SU-DHL-6 (cell line): ENCODE measurements around the gene FZD10.

ENCODE experiments used
- H2AFZ ChIP-seq: fragments of 200-600 bp; sonication (generic); 2 replicates; pipeline ENCODE4 v1.6.1; 2014; ENCODE audit warnings: low read depth, mild to moderate bottlenecking, moderate library complexity, mixed read lengths, antibody characterized with exemption, low read length; ENCODE audit not compliant: severe bottlenecking
- H3F3A ChIP-seq: fragments of 200-600 bp; shearing (Covaris generic); 2 replicates; pipeline ENCODE4 v1.6.0; 2016; ENCODE audit warnings: antibody characterized with exemption, mild to moderate bottlenecking; ENCODE audit not compliant: insufficient read depth
- H3K27ac ChIP-seq: fragments of 200-600 bp; sonication (generic); 2 replicates; pipeline ENCODE4 v1.5.1; 2016; ENCODE audit warnings: low read depth, mild to moderate bottlenecking, low read length, moderate library complexity, mixed read lengths
- H3K27me3 ChIP-seq: fragments of 200-600 bp; sonication (generic), shearing (Covaris generic); 2 replicates; pipeline ENCODE4 v1.6.0; 2014; ENCODE audit warnings: mild to moderate bottlenecking, low read length
- H3K36me3 ChIP-seq: fragments of 200-600 bp; sonication (generic); 2 replicates; pipeline ENCODE4 v1.6.1; 2014; ENCODE audit warnings: mild to moderate bottlenecking, low read length, mixed read lengths
- H3K4me2 ChIP-seq: fragments of 300-600, 200-600 bp; shearing (Covaris generic), sonication (generic); 2 replicates; pipeline ENCODE4 v1.6.0; 2014; ENCODE audit warnings: low read length, low read depth, mild to moderate bottlenecking; ENCODE audit not compliant: poor library complexity, severe bottlenecking
- H3K4me3 ChIP-seq: fragments of 200-600 bp; sonication (generic); 2 replicates; pipeline ENCODE4 v1.5.1; 2014; ENCODE audit warnings: antibody characterized with exemption, low read length, mild to moderate bottlenecking, mixed read lengths; ENCODE audit not compliant: insufficient read depth, poor library complexity, severe bottlenecking
- H3K79me2 ChIP-seq: fragments of 200-600 bp; sonication (generic); 2 replicates; pipeline ENCODE4 v1.6.1; 2014; ENCODE audit warnings: mild to moderate bottlenecking, low read length, moderate library complexity; ENCODE audit not compliant: insufficient read depth
- H3K9ac ChIP-seq: fragments of 200-600 bp; sonication (generic); 2 replicates; pipeline ENCODE4 v1.7.0; 2014; ENCODE audit warnings: mild to moderate bottlenecking, low read length
- H3K9me2 ChIP-seq: fragments of 200-600 bp; sonication (generic); replicated peaks from 2 replicates; pipeline ENCODE4 v1.6.1; 2014; ENCODE audit warnings: low read length; ENCODE audit not compliant: insufficient read depth
- H3K9me3 ChIP-seq: fragments of 200-600 bp; sonication (generic); 2 replicates; pipeline ENCODE4 v1.6.1; 2014; ENCODE audit warnings: low read length, mixed read lengths; ENCODE audit not compliant: insufficient read depth
- H4K20me1 ChIP-seq: fragments of 200-600 bp; sonication (generic); 2 replicates; pipeline ENCODE4 v1.6.1; 2014; ENCODE audit warnings: low read depth, mild to moderate bottlenecking, antibody characterized with exemption, low read length, moderate library complexity, mixed read lengths
- CTCF ChIP-seq: fragments of 200-600 bp; sonication (generic); IDR thresholded peaks from one replicate; pipeline ENCODE4 v1.5.1; 2017; ENCODE audit warnings: antibody characterized with exemption, mild to moderate bottlenecking, low read length, moderate library complexity; ENCODE audit not compliant: insufficient read depth, poor library complexity, severe bottlenecking
- EZH2phosphoT487 ChIP-seq: fragments of 200-600 bp; sonication (generic), shearing (Covaris generic); conservative IDR thresholded peaks from 2 replicates; pipeline ENCODE4 v1.6.1; 2018; ENCODE audit warnings: mild to moderate bottlenecking, antibody characterized with exemption, low read length, moderate library complexity, mixed read lengths

Gene FZD10

GRCh38 chr12:130213249-130213648 lies 51.0 kb downstream of the FZD10 start:
- H3K27me3 ChIP-seq = no peaks in the 10 kb centered on the region
- no peaks in the 10 kb centered on the region for H3F3A ChIP-seq
- no peak overlapping the region for H3K9ac ChIP-seq
- no peaks in the 10 kb centered on the region for H4K20me1 ChIP-seq
- no peaks in the 10 kb centered on the region for H3K9me2 ChIP-seq
- no peaks in the 10 kb centered on the region for H3K36me3 ChIP-seq
- no peaks in the 10 kb centered on the region for H3K9me3 ChIP-seq
- no peak overlapping the region for H3K4me2 ChIP-seq
- H3K4me3 ChIP-seq = no peak overlapping the region
- TF ChIP-seq CTCF (no peak), EZH2phosphoT487 (no peak)
- H2AFZ ChIP-seq = no peak overlapping the region
- no peak overlapping the region for H3K27ac ChIP-seq
- H3K79me2 ChIP-seq = no peaks in the 10 kb centered on the region

- TF ChIP-seq CTCF = no peak
- no peak for TF ChIP-seq EZH2phosphoT487
- no peaks in the 10 kb centered on the region for H3K27me3 ChIP-seq
These were observed 52.6 kb downstream of the FZD10 start for GRCh38 chr12:130214686-130215395.

More at GRCh38 chr12:130214686-130215395, 52.6 kb downstream of the FZD10 start:
- H3K79me2 ChIP-seq = no peaks in the 10 kb centered on the region
- no peak overlapping the region for H3K9ac ChIP-seq
- no peak overlapping the region for H3K4me3 ChIP-seq
- no peak overlapping the region for H3K27ac ChIP-seq
- no peaks in the 10 kb centered on the region for H3K36me3 ChIP-seq
- H3F3A ChIP-seq = no peaks in the 10 kb centered on the region
- no peaks in the 10 kb centered on the region for H3K9me2 ChIP-seq
- no peak overlapping the region for H3K4me2 ChIP-seq
- H3K9me3 ChIP-seq = no peaks in the 10 kb centered on the region
- H2AFZ ChIP-seq = no peak overlapping the region
- no peaks in the 10 kb centered on the region for H4K20me1 ChIP-seq
